Measurements from ENCODE around the gene ZDHHC22. TPM values are rescaled to one million over a fixed set of nuclear protein-coding genes. Genes with fewer than 3 reads are reported as not detected.

The ZDHHC22 gene
- total RNA-seq, 2 donors from 2014 or later: not detected

DNA sequence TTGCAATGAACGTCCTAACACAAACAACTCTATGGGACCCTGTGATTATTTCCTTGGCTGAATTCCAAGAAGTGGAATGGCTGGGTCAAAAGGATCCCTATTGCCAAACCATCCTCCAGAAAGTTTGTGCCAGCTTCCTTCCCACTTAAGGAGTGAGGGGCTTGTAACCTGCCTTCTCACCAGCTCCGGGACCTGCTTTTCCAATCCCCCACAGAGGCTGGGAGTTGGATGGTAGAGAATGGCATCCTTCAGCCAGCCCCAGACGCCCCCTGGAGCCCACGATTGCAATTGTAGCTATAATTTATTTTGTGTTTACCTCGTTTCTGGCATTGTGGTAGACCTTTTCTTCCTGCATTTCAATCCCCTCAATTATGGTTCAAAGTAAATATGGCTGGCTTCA lies 9.7 kb upstream of the ZDHHC22 start:
- ATAC-seq (replicated peaks in 1 of 2) (no peak), DNase-seq (no peak)
- no peak overlapping the region for H3K27ac Mint-ChIP-seq
- no peaks in the 10 kb centered on the region for H3K36me3 Mint-ChIP-seq (ENCODE audit: insufficient read depth in 2 of 2)
- H3K4me3 Mint-ChIP-seq: no peak overlapping the region
- H3K27me3 Mint-ChIP-seq (ENCODE audit: low read depth): peaks cover 58% of the 10 kb centered on the region
- H3K4me1 Mint-ChIP-seq (ENCODE audit: low read depth): no peaks in the 10 kb centered on the region
- H3K9me3 Mint-ChIP-seq: no peaks in the 10 kb centered on the region

GRCh38 chr14:77148510-77149231 lies 7.1 kb upstream of the ZDHHC22 start:
- Mint-ChIP-seq H3K4me3 (no peak overlapping the region), H3K36me3 (ENCODE audit: insufficient read depth in 2 of 2) (no peaks in the 10 kb centered on the region), H3K9me3 (no peaks in the 10 kb centered on the region), H3K4me1 (ENCODE audit: low read depth) (no peaks in the 10 kb centered on the region), H3K27me3 (ENCODE audit: low read depth) (peaks cover 59% of the 10 kb centered on the region), H3K27ac (no peak overlapping the region)
- DNase-seq (no peak), ATAC-seq (replicated peaks in 1 of 2) (no peak)

- Mint-ChIP-seq H3K36me3 (ENCODE audit: insufficient read depth in 2 of 2) (no peaks in the 10 kb centered on the region), H3K4me1 (ENCODE audit: low read depth) (peaks cover 5% of the 10 kb centered on the region), H3K27me3 (ENCODE audit: low read depth) (peaks cover 72% of the 10 kb centered on the region), H3K27ac (no peak overlapping the region), H3K4me3 (no peak overlapping the region), H3K9me3 (no peaks in the 10 kb centered on the region)
- no peak for ATAC-seq (replicated peaks in 1 of 2)
- DNase-seq: no peak
Observed at GRCh38 chr14:77145975-77146740, 4.6 kb upstream of the ZDHHC22 start.

GRCh38 chr14:77144412-77145115 lies 3.0 kb upstream of the ZDHHC22 start:
- H3K4me3 Mint-ChIP-seq: no peak overlapping the region
- H3K4me1 Mint-ChIP-seq (ENCODE audit: low read depth): peaks cover 10% of the 10 kb centered on the region
- ATAC-seq (replicated peaks in 1 of 2) (no peak), DNase-seq (no peak)
- H3K36me3 Mint-ChIP-seq (ENCODE audit: insufficient read depth in 2 of 2): no peaks in the 10 kb centered on the region
- H3K27ac Mint-ChIP-seq: no peak overlapping the region
- no peaks in the 10 kb centered on the region for H3K9me3 Mint-ChIP-seq
- peaks cover 82% of the 10 kb centered on the region for H3K27me3 Mint-ChIP-seq (ENCODE audit: low read depth)

GRCh38 chr14:77143071-77143470 lies 1.5 kb upstream of the ZDHHC22 start:
- Mint-ChIP-seq H3K9me3 (no peaks in the 10 kb centered on the region), H3K4me3 (no peak overlapping the region), H3K36me3 (ENCODE audit: insufficient read depth in 2 of 2) (no peaks in the 10 kb centered on the region), H3K4me1 (ENCODE audit: low read depth) (peaks cover 10% of the 10 kb centered on the region), H3K27ac (no peak overlapping the region), H3K27me3 (ENCODE audit: low read depth) (peaks cover 84% of the 10 kb centered on the region)
- DNase-seq (no peak), ATAC-seq (replicated peaks in 1 of 2) (no peak)

DNA sequence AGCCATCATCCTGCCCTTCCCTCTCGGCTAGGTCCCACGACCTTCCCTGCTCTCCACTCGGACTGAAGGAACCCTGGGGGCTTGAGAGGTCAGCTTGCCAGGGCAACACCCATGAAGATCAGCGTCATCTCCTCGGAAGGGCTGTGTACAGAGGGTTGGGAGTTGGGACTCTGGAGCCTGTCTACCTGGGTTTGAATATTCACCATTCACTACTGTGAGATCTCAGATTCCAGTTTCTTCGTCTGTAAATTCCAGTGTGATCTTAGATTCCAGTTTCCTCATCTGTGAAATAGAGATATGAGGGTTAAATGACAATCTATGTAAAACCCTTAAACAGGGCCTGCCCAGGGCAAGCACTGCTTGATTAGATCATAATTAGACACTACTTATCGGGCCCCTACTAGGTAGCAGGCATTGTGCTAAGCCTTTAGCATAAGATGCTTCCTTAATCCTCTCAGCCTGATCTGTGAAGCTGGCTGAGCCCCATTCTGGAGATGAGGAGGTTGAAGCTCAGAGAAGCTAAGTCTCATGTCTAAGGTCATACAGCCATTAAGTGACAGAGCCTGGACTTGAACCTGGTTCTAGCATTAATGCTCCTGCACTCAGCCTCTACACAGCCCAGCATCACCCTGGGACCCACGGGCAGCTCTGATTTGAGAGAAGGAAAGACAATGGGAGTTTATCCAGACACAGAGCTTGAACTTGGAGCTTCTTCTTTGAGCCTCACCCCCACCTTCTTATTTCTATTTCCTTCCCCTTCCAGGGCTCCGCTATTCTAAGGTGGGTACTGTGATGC lies 612 bp upstream of the ZDHHC22 start:
- H3K27ac Mint-ChIP-seq: no peak overlapping the region
- H3K4me1 Mint-ChIP-seq (ENCODE audit: low read depth): peaks cover 10% of the 10 kb centered on the region
- no peak for DNase-seq
- ATAC-seq (replicated peaks in 1 of 2): no peak
- H3K4me3 Mint-ChIP-seq: peak overlapping the region; percentile 59 to 69
- H3K9me3 Mint-ChIP-seq: no peaks in the 10 kb centered on the region
- H3K27me3 Mint-ChIP-seq (ENCODE audit: low read depth): peaks cover 90% of the 10 kb centered on the region
- H3K36me3 Mint-ChIP-seq (ENCODE audit: insufficient read depth in 2 of 2): no peaks in the 10 kb centered on the region

- H3K4me3 Mint-ChIP-seq: peak overlapping the region; percentile 67 to 72
- H3K27ac Mint-ChIP-seq: no peak overlapping the region
- H3K4me1 Mint-ChIP-seq (ENCODE audit: low read depth): peaks cover 10% of the 10 kb centered on the region
- no peaks in the 10 kb centered on the region for H3K9me3 Mint-ChIP-seq
- peaks cover 84% of the 10 kb centered on the region for H3K27me3 Mint-ChIP-seq (ENCODE audit: low read depth)
- ATAC-seq (replicated peaks in 1 of 2): peak in 1 of 2 donors; percentile 5
- no peaks in the 10 kb centered on the region for H3K36me3 Mint-ChIP-seq (ENCODE audit: insufficient read depth in 2 of 2)
- no peak for DNase-seq
Observed at GRCh38 chr14:77140359-77141213, 1.0 kb downstream of the ZDHHC22 start.

GRCh38 chr14:77139540-77140358 lies 1.8 kb downstream of the ZDHHC22 start:
- ATAC-seq (replicated peaks in 1 of 2) (peak; percentile 81 to 83), DNase-seq (peak; percentile 70 to 73)
- H3K9me3 Mint-ChIP-seq: no peaks in the 10 kb centered on the region
- H3K36me3 Mint-ChIP-seq (ENCODE audit: insufficient read depth in 2 of 2): no peaks in the 10 kb centered on the region
- peaks cover 84% of the 10 kb centered on the region for H3K27me3 Mint-ChIP-seq (ENCODE audit: low read depth)
- H3K27ac Mint-ChIP-seq: no peak overlapping the region
- peak overlapping the region; percentile 67 to 72 for H3K4me3 Mint-ChIP-seq
- H3K4me1 Mint-ChIP-seq (ENCODE audit: low read depth): peaks cover 10% of the 10 kb centered on the region

DNA sequence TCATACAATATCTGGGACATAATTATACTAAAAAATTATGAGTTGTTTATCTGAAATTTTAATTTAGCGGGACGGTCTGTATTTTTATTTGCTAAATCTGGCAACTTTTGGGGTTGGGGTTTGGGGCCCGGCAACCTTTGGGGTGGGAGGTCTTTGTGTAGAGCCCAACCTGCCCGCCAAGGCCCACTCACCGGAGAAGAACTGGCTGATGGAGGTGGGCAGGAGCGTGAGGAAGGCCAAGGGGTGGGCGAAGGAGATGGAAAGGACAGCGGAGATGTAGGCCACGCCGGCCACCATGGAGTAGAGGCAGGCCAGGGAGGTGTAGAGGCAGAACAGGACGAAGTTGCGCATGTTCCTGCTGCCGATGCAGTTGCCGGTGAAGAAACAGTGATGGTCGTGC lies 2.6 kb downstream of the ZDHHC22 start:
- Mint-ChIP-seq H3K36me3 (ENCODE audit: insufficient read depth in 2 of 2) (no peaks in the 10 kb centered on the region), H3K27ac (no peak overlapping the region), H3K4me3 (peak overlapping the region; percentile 54 to 67), H3K4me1 (ENCODE audit: low read depth) (peaks cover 11% of the 10 kb centered on the region), H3K9me3 (no peaks in the 10 kb centered on the region), H3K27me3 (ENCODE audit: low read depth) (peaks cover 84% of the 10 kb centered on the region)
- no peak for ATAC-seq (replicated peaks in 1 of 2)
- no peak for DNase-seq

DNA sequence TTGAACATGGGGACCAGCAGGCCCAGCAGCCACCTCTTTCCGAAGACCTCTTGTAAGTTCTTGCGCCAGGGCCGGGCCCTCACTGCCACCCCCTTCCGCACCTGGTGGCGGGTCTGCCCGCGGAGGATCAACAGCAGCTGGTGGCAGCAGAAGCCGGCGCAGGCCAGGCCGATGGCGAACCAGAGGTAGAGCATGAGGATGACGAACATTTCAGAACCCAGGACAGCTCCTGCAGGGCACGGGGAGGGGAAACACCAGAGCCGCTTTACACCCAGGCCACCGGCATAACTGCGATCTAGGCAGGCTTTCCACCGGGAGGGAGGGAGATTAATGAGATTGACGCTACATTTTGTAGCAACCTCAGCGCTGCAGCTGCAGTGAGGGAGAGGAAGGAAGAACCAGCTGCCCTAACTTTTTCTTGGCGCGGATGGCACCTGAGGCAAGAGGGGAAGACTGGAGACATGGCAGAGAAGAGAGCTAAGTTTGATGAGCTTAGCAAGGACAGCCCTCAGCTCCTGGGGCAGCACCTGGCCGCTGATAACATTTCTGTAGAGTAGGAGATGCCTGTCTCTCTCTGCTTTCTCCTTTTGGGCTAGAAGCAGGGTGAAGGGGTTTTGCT lies 7.8 kb downstream of the ZDHHC22 start:
- DNase-seq (peak; percentile 68 to 75), ATAC-seq (replicated peaks in 1 of 2) (peak; percentile 86 to 87)
- Mint-ChIP-seq H3K36me3 (ENCODE audit: insufficient read depth in 2 of 2) (no peaks in the 10 kb centered on the region), H3K27me3 (ENCODE audit: low read depth) (peaks cover 78% of the 10 kb centered on the region), H3K27ac (no peak overlapping the region), H3K4me3 (no peak overlapping the region), H3K9me3 (no peaks in the 10 kb centered on the region), H3K4me1 (ENCODE audit: low read depth) (peaks cover 5% of the 10 kb centered on the region)

GRCh38 chr14:77131871-77132486 lies 9.6 kb downstream of the ZDHHC22 start:
- Mint-ChIP-seq H3K27me3 (ENCODE audit: low read depth) (peaks cover 66% of the 10 kb centered on the region), H3K27ac (no peak overlapping the region), H3K9me3 (no peaks in the 10 kb centered on the region), H3K36me3 (ENCODE audit: insufficient read depth in 2 of 2) (no peaks in the 10 kb centered on the region), H3K4me3 (no peak overlapping the region), H3K4me1 (ENCODE audit: low read depth) (peaks cover 5% of the 10 kb centered on the region)
- DNase-seq: no peak
- no peak for ATAC-seq (replicated peaks in 1 of 2)

All from activated T-cell treated with anti-CD3 and anti-CD28 coated beads, Interleukin-2, amount 50 U/mL, for 72 hours (primary cell).